Measurements from ENCODE around the gene SPACDR. TPM values are rescaled to one million over a fixed set of nuclear protein-coding genes. Genes with fewer than 3 reads are reported as not detected.

SPACDR gene
- total RNA-seq, 1 experiment from 2014 or later: not detected

GRCh38 chr7:100438172-100438571 is 25.9 kb downstream of the SPACDR start:
- H3K23ac ChIP-seq (ENCODE audit: insufficient read length, low read depth, low read length): no peak overlapping the region
- peaks cover 7% of the 10 kb centered on the region for H3K23me2 ChIP-seq (ENCODE audit: insufficient read length, low read depth, low read length, poor library complexity, severe bottlenecking)
- H3K4me3 Mint-ChIP-seq: no peak overlapping the region
- H2AK5ac ChIP-seq (ENCODE audit: insufficient read length, low read length): no peak overlapping the region
- peaks cover 18 to 20% of the 10 kb centered on the region in 2 experiments for H3K4me1 Mint-ChIP-seq
- no peak overlapping the region for H3K4me2 ChIP-seq (ENCODE audit: insufficient read depth, insufficient read length, low read length)
- no peak overlapping the region for H2BK5ac ChIP-seq (ENCODE audit: insufficient read length, low read length)
- WGBS (ENCODE audit: extremely low coverage, insufficient read length, low lambda C conversion rate): no CpG with 5 or more reads among the region's 2 CpGs
- H3K9me3 Mint-ChIP-seq: no peaks in the 10 kb centered on the region
- no peak overlapping the region for H4K8ac ChIP-seq (replicated peaks; ENCODE audit: insufficient read length, low read depth, low read length)
- no peak overlapping the region for H2AFZ ChIP-seq (ENCODE audit: low read length)
- no peak for DNase-seq
- no peaks in the 10 kb centered on the region for H4K20me1 ChIP-seq (ENCODE audit: control insufficient read depth, insufficient read depth, insufficient read length)
- no peak for TF ChIP-seq CTCF (conservative IDR thresholded peaks at IDR 0.05)
- no peak overlapping the region for H3K4ac ChIP-seq (ENCODE audit: low read depth, low read length)
- no peaks in the 10 kb centered on the region for H3K79me2 ChIP-seq (ENCODE audit: insufficient read depth, low read length)
- H2BK15ac ChIP-seq (ENCODE audit: low read depth, low read length): no peak overlapping the region
- no peak overlapping the region for H3K9ac ChIP-seq (ENCODE audit: extremely low read depth, insufficient read length, low read length)
- H2BK12ac ChIP-seq (ENCODE audit: insufficient read length, low read depth, low read length): no peak overlapping the region
- no peak overlapping the region for H2BK120ac ChIP-seq (ENCODE audit: low read depth, low read length, poor library complexity, severe bottlenecking)
- no peak overlapping the region for H3K14ac ChIP-seq (ENCODE audit: insufficient read depth, low read length)
- no peak overlapping the region for H3T11ph ChIP-seq (ENCODE audit: low read length)
- H3K27ac ChIP-seq (ENCODE audit: insufficient read length, low read depth, low read length): no peak overlapping the region
- no peak overlapping the region for H3K18ac ChIP-seq (ENCODE audit: insufficient read length, low read depth, low read length)
- no peak overlapping the region for H4K5ac ChIP-seq (ENCODE audit: insufficient read length, low read depth, low read length)
- no peaks in the 10 kb centered on the region for H3K79me1 ChIP-seq (ENCODE audit: insufficient read depth, low read depth, low read length, poor library complexity, severe bottlenecking)
- no peaks in the 10 kb centered on the region for H3K27me3 ChIP-seq (ENCODE audit: insufficient read depth, low read length)
- peaks cover 3% of the 10 kb centered on the region; the same call in 1 of the 2 replicates for H3K27me3 Mint-ChIP-seq (ENCODE audit: low read depth)
- H3K27ac Mint-ChIP-seq: 0 out of 7 replicates have a peak overlapping the region, but pooled peaks of 1 of the 3 experiments have one; percentile 34
- H2BK20ac ChIP-seq (ENCODE audit: low read depth, low read length, poor library complexity, severe bottlenecking): no peak overlapping the region
- H3K9me3 ChIP-seq (ENCODE audit: control insufficient read depth, low read depth, low read length): no peaks in the 10 kb centered on the region
- no peaks in the 10 kb centered on the region for H3K4me1 ChIP-seq (ENCODE audit: insufficient read depth, low read length)
- no peak overlapping the region for H3K56ac ChIP-seq (ENCODE audit: insufficient read length, low read depth, low read length)
- H4K91ac ChIP-seq (ENCODE audit: insufficient read length, low read depth, low read length): no peak overlapping the region
- H3K36me3 Mint-ChIP-seq (ENCODE audit: insufficient read depth in 1 of 3, low read depth in 3 of 3): peaks cover 17 to 41% (median 18%) of the 10 kb centered on the region in 3 experiments

Data from H9 (cell line).